Hepatocyte (in vitro differentiated cells): ENCODE measurements around the gene LIME1. TPM values are rescaled to one million over a fixed set of nuclear protein-coding genes. Genes with fewer than 3 reads are reported as not detected.

Experiments used
- DNase-seq: peaks from one replicate; pipeline ENCODE4 v3.0.0-alpha.2; 2016; ENCODE audit warnings: low spot score
- H2AFZ ChIP-seq: fragments of 200-600 bp; sonication (generic); 2 replicates; pipeline ENCODE4 v1.6.0; 2016; ENCODE audit warnings: antibody characterized with exemption, mild to moderate bottlenecking
- H3K27ac ChIP-seq: fragments of 200-600 bp; sonication (generic); 2 replicates; pipeline ENCODE4 v1.5.1; 2016; ENCODE audit warnings: mild to moderate bottlenecking
- H3K27me3 ChIP-seq: fragments of 200-600 bp; sonication (generic); 2 replicates; pipeline ENCODE4 v1.6.1; 2016
- H3K36me3 ChIP-seq: fragments of 200-600 bp; sonication (generic); replicated peaks from 2 replicates; pipeline ENCODE4 v1.5.1; 2016; ENCODE audit warnings: low read depth; ENCODE audit not compliant: insufficient read depth
- H3K4me1 ChIP-seq: fragments of 200-600 bp; sonication (generic); 2 replicates; pipeline ENCODE4 v1.5.1; 2016; ENCODE audit warnings: mild to moderate bottlenecking, moderate library complexity; ENCODE audit not compliant: insufficient read depth
- H3K4me2 ChIP-seq: fragments of 200-600 bp; sonication (generic); 2 replicates; pipeline ENCODE4 v1.6.0; 2016
- H3K4me3 ChIP-seq: fragments of 200-600 bp; sonication (generic); 2 replicates; pipeline ENCODE4 v1.5.1; 2016; ENCODE audit warnings: mild to moderate bottlenecking
- H3K79me2 ChIP-seq: fragments of 200-600 bp; sonication (generic); 2 replicates; pipeline ENCODE4 v1.6.0; 2017; ENCODE audit warnings: mild to moderate bottlenecking
- H3K9me2 ChIP-seq: fragments of 200-600 bp; sonication (generic); replicated peaks from 2 replicates; pipeline ENCODE4 v1.6.0; 2017; ENCODE audit warnings: mild to moderate bottlenecking; ENCODE audit not compliant: insufficient read depth
- H3K9me3 ChIP-seq: fragments of 200-600 bp; sonication (generic); 2 replicates; pipeline ENCODE4 v1.5.1; 2016; ENCODE audit warnings: low read depth, mild to moderate bottlenecking
- H4K20me1 ChIP-seq: fragments of 200-600 bp; sonication (generic); 2 replicates; pipeline ENCODE4 v1.6.0; 2016; ENCODE audit warnings: mild to moderate bottlenecking; ENCODE audit not compliant: insufficient read depth, poor library complexity, severe bottlenecking
- EZH2 ChIP-seq: fragments of 200-600 bp; sonication (generic); IDR thresholded peaks from 2 replicates; pipeline ENCODE4 v1.6.1; 2016; ENCODE audit warnings: antibody characterized with exemption, mild to moderate bottlenecking, borderline replicate concordance
- EZH2phosphoT487 ChIP-seq: fragments of 200-600 bp; sonication (generic); IDR thresholded peaks from one replicate; pipeline ENCODE4 v1.6.1; 2018; ENCODE audit warnings: antibody characterized with exemption, mild to moderate bottlenecking, low read depth, moderate library complexity; ENCODE audit not compliant: unreplicated experiment, severe bottlenecking
- WGBS: methylation state at CpG from one replicate; pipeline ENCODE4 v1.1.6; 2016; ENCODE audit warnings: low lambda C conversion rate; ENCODE audit errors: missing lambda C conversion rate; 5-methylcytosine and 5-hydroxymethylcytosine counted together
- polyA plus RNA-seq: library from polyadenylated mRNA; unstranded; fragments of >200 nt; fragmentation: Nextera tagmentation; extraction: Ambion mirVana; gene quantifications from 2 replicates; pipeline ENCODE4 v1.2.1, GENCODE V29; 2016
- total RNA-seq: library from RNA; depleted of rRNA; stranded (reverse); fragments of >200 nt; gene quantifications from 2 replicates; pipeline ENCODE4 v1.2.3, GENCODE V29; 2014
- TF ChIP-seq, protein P1 (sequence below): fragments of 200-600 bp; sonication (generic); IDR thresholded peaks from 2 replicates; pipeline ENCODE4 v1.5.1; 2016; ENCODE audit warnings: antibody characterized with exemption, mild to moderate bottlenecking; ENCODE audit not compliant: poor library complexity

The LIME1 gene
- total and polyA plus RNA-seq, 2 experiments from 2014 or later: 11.7 to 20.7 TPM

- DNase-seq: no peak
- WGBS: 88% methylated on average over 9 of the region's 9 CpGs
- H3K9me3 ChIP-seq: no peaks in the 10 kb centered on the region
Measured at GRCh38 chr20:63778857-63779256, 42.4 kb downstream of the LIME1 start.

GRCh38 chr20:63781181-63781580, 44.7 kb downstream of the LIME1 start:
- Histone ChIP-seq H3K4me1 (no peaks in the 10 kb centered on the region), H2AFZ (no peak overlapping the region), H3K4me3 (no peak overlapping the region), H3K4me2 (no peak overlapping the region), H4K20me1 (no peaks in the 10 kb centered on the region), H3K36me3 (no peaks in the 10 kb centered on the region), H3K27ac (no peak overlapping the region), H3K27me3 (no peaks in the 10 kb centered on the region), H3K9me2 (no peaks in the 10 kb centered on the region), H3K79me2 (no peaks in the 10 kb centered on the region), H3K9me3 (no peaks in the 10 kb centered on the region)
- 97% methylated on average over 14 of the region's 14 CpGs for WGBS
- no peak for DNase-seq
- TF ChIP-seq EZH2: no peak
- TF ChIP-seq, protein P1, sequence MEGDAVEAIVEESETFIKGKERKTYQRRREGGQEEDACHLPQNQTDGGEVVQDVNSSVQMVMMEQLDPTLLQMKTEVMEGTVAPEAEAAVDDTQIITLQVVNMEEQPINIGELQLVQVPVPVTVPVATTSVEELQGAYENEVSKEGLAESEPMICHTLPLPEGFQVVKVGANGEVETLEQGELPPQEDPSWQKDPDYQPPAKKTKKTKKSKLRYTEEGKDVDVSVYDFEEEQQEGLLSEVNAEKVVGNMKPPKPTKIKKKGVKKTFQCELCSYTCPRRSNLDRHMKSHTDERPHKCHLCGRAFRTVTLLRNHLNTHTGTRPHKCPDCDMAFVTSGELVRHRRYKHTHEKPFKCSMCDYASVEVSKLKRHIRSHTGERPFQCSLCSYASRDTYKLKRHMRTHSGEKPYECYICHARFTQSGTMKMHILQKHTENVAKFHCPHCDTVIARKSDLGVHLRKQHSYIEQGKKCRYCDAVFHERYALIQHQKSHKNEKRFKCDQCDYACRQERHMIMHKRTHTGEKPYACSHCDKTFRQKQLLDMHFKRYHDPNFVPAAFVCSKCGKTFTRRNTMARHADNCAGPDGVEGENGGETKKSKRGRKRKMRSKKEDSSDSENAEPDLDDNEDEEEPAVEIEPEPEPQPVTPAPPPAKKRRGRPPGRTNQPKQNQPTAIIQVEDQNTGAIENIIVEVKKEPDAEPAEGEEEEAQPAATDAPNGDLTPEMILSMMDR: no peak
- TF ChIP-seq EZH2phosphoT487: no peak

More at GRCh38 chr20:63778857-63779256, 42.4 kb downstream of the LIME1 start:
- Histone ChIP-seq H3K9me2 (no peaks in the 10 kb centered on the region), H3K27me3 (no peaks in the 10 kb centered on the region), H3K27ac (no peak overlapping the region), H3K4me3 (no peak overlapping the region), H3K4me2 (no peak overlapping the region), H3K36me3 (no peaks in the 10 kb centered on the region), H3K79me2 (no peaks in the 10 kb centered on the region), H3K4me1 (peaks cover 4% of the 10 kb centered on the region), H4K20me1 (no peaks in the 10 kb centered on the region), H2AFZ (no peak overlapping the region)
- TF ChIP-seq, protein P1: no peak
- TF ChIP-seq EZH2 (no peak), EZH2phosphoT487 (no peak)

DNA sequence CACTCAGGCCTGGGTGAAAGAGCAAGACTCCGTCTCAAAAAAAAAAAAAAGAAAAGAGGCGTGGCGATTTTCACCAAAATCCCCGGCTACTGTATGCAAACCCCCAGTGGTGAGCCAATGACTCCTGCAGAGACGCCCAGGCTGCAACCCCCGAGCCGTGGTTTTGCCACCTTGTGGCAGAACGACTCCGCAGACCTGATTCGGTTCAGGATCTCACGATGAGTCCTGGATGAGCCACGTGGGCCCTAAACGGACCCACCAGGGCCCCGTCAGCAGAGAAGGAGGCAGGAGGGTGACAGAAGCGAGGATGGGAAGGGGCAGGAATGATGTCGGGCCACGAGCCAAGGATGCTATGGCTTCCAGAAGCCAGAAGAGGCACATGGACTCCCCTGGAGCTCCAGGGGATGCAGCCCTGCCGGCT, 45.6 kb downstream of the LIME1 start:
- no peak overlapping the region for H3K4me3 ChIP-seq
- H3K36me3 ChIP-seq: no peaks in the 10 kb centered on the region
- WGBS: 85% methylated on average over 15 of the region's 18 CpGs
- H2AFZ ChIP-seq: no peak overlapping the region
- no peak overlapping the region for H3K27ac ChIP-seq
- H3K27me3 ChIP-seq: no peaks in the 10 kb centered on the region
- TF ChIP-seq EZH2 (no peak), EZH2phosphoT487 (no peak)
- TF ChIP-seq, protein P1: no peak
- no peak overlapping the region for H3K4me2 ChIP-seq
- H4K20me1 ChIP-seq: no peaks in the 10 kb centered on the region
- no peaks in the 10 kb centered on the region for H3K9me2 ChIP-seq
- no peak for DNase-seq
- H3K4me1 ChIP-seq: no peaks in the 10 kb centered on the region
- no peaks in the 10 kb centered on the region for H3K9me3 ChIP-seq
- no peaks in the 10 kb centered on the region for H3K79me2 ChIP-seq
